ENCODE results near the gene ATP7B.

GRCh38 chr13:51943721-51944120 lies 67.5 kb downstream of the ATP7B start:
- TF ChIP-seq CTCF (IDR thresholded peaks at IDR 0.05; ENCODE audit: low read depth, low read length) (no peak), POLR2A (IDR thresholded peaks at IDR 0.05; ENCODE audit: extremely low read depth, insufficient read length) (no peak), MYC (IDR thresholded peaks at IDR 0.05; ENCODE audit: low read depth, low read length) (no peak), MAX (IDR thresholded peaks at IDR 0.05; ENCODE audit: low read depth, low read length) (no peak)
